Keratinocyte (primary cell): ENCODE measurements around the gene TIAM2. TPM values are rescaled to one million over a fixed set of nuclear protein-coding genes. Genes with fewer than 3 reads are reported as not detected.

Experiments
- DNase-seq: peaks from one replicate; pipeline ENCODE4 v3.0.0-alpha.2; 2011; ENCODE audit warnings: low read depth, missing footprints, low spot score
- FAIRE-seq: peaks from 2 replicates; lab custom pipeline; 2011; peaks lifted over from hg19 to GRCh38; lab: Jason Lieb, UNC
- H2AFZ ChIP-seq: 2 replicates; pipeline ENCODE4 v1.6.0; 2012; ENCODE audit warnings: low read length, control low read depth, inconsistent platforms; ENCODE audit not compliant: control insufficient read depth
- H3K27ac ChIP-seq: 2 replicates; pipeline ENCODE4 v1.5.1; 2011; ENCODE audit warnings: low read length; ENCODE audit not compliant: control insufficient read depth, insufficient read depth
- H3K27me3 ChIP-seq: 3 replicates; pipeline ENCODE4 v1.6.0; 2011; ENCODE audit warnings: low read length; ENCODE audit not compliant: control insufficient read depth, insufficient read depth; ENCODE audit errors: extremely low read depth
- H3K36me3 ChIP-seq, 2 experiments: 2 replicates in 1 of 2; 3 replicates in 1 of 2; pipeline ENCODE4 v1.5.1; 2011; ENCODE audit warnings: low read length in 2 of 2, mild to moderate bottlenecking in 1 of 2; ENCODE audit not compliant: control insufficient read depth in 2 of 2, insufficient read depth in 2 of 2; ENCODE audit errors: extremely low read depth in 1 of 2
- H3K4me1 ChIP-seq: 3 replicates; pipeline ENCODE4 v1.5.1; 2011; ENCODE audit warnings: low read length; ENCODE audit not compliant: control insufficient read depth, insufficient read depth; ENCODE audit errors: extremely low read depth
- H3K4me2 ChIP-seq: 3 replicates; pipeline ENCODE4 v1.6.0; 2011; ENCODE audit warnings: low read depth, low read length; ENCODE audit not compliant: control insufficient read depth, insufficient read depth; ENCODE audit errors: extremely low read depth
- H3K4me3 ChIP-seq, 3 experiments: fragments of 200-600 bp in 1 of 3; sonication (generic) in 1 of 3; 2 replicates in 2 of 3; 3 replicates in 1 of 3; pipeline ENCODE4 v1.5.1; 2011 to 2016; ENCODE audit warnings: low read length in 3 of 3, mild to moderate bottlenecking in 3 of 3, control low read depth in 2 of 3, inconsistent platforms in 1 of 3, low read depth in 1 of 3, mixed read lengths in 1 of 3, mixed run types in 1 of 3, moderate library complexity in 1 of 3; ENCODE audit not compliant: control insufficient read depth in 2 of 3, insufficient read depth in 2 of 3; ENCODE audit errors: extremely low read depth in 1 of 3
- H3K79me2 ChIP-seq: 2 replicates; pipeline ENCODE4 v1.6.0; 2012; ENCODE audit warnings: low read length; ENCODE audit not compliant: control insufficient read depth, insufficient read depth
- H3K9ac ChIP-seq: 3 replicates; pipeline ENCODE4 v1.6.0; 2011; ENCODE audit warnings: low read length; ENCODE audit not compliant: control insufficient read depth, insufficient read depth; ENCODE audit errors: extremely low read depth
- H3K9me1 ChIP-seq: 3 replicates; pipeline ENCODE4 v1.6.0; 2011; ENCODE audit warnings: low read length; ENCODE audit not compliant: control insufficient read depth, insufficient read depth; ENCODE audit errors: extremely low read depth
- H3K9me3 ChIP-seq: 2 replicates; pipeline ENCODE4 v1.5.1; 2012; ENCODE audit warnings: low read depth, low read length; ENCODE audit not compliant: control insufficient read depth
- H4K20me1 ChIP-seq: 3 replicates; pipeline ENCODE4 v1.6.0; 2011; ENCODE audit warnings: low read length; ENCODE audit not compliant: control insufficient read depth, insufficient read depth; ENCODE audit errors: extremely low read depth
- EZH2 ChIP-seq: IDR thresholded peaks from one replicate; pipeline ENCODE4 v1.6.1; 2012; ENCODE audit warnings: inconsistent platforms, mild to moderate bottlenecking, low read length, moderate library complexity
- dilution Hi-C: fragments of 300-500 bp; cut with MboI; formaldehyde crosslinking; loops from one replicate; pipeline ENCODE4 v1.7.0; 2020; ENCODE audit warnings: low sequenced_read_pairs; ENCODE audit not compliant: extremely low pct_ligation_motif_present
- polyA plus RNA-seq, 5 experiments: library from polyadenylated mRNA; depleted of rRNA in 3 of 5; stranded (reverse) in 3 of 5; stranded (forward) in 1 of 5; unstranded in 1 of 5; fragments of >200 nt; gene quantifications; 1 replicate in 1 of 5; 2 replicates in 3 of 5; 3 replicates in 1 of 5; pipeline versions ENCODE4 v1.2.1 to v1.2.3, GENCODE V29; 2011 to 2012; ENCODE audit warnings: missing spikeins in 2 of 5, low read depth in 1 of 5, low replicate concordance in 1 of 5
- TF ChIP-seq, protein P1 (sequence below), 3 experiments: IDR thresholded peaks in 1 of 3; conservative IDR thresholded peaks in 1 of 3; optimal IDR thresholded peaks in 1 of 3; 2 replicates in 2 of 3; 3 replicates in 1 of 3; pipeline versions ENCODE3 to v1.5.1; 2011; ENCODE audit warnings: low read length in 3 of 3, mild to moderate bottlenecking in 3 of 3, moderate library complexity in 2 of 3, control low read depth in 1 of 3, inconsistent platforms in 1 of 3; ENCODE audit not compliant: insufficient read depth in 2 of 3; ENCODE audit errors: extremely low read depth in 1 of 3

Gene TIAM2
- polyA plus RNA-seq, 1 donor (not counting 4 experiments of a cell fraction or from before 2014, with no cell fraction given) = 4.0 TPM

GRCh38 chr6:155303361-155303870 lies 308.3 kb downstream of the TIAM2 start:
- peaks cover 3% of the 10 kb centered on the region for H3K9me1 ChIP-seq
- no peaks in the 10 kb centered on the region for H3K9me3 ChIP-seq
- H3K79me2 ChIP-seq = peaks cover 45% of the 10 kb centered on the region
- no peaks in the 10 kb centered on the region for H3K4me1 ChIP-seq
- TF ChIP-seq EZH2 = no peak
- TF ChIP-seq, protein P1, sequence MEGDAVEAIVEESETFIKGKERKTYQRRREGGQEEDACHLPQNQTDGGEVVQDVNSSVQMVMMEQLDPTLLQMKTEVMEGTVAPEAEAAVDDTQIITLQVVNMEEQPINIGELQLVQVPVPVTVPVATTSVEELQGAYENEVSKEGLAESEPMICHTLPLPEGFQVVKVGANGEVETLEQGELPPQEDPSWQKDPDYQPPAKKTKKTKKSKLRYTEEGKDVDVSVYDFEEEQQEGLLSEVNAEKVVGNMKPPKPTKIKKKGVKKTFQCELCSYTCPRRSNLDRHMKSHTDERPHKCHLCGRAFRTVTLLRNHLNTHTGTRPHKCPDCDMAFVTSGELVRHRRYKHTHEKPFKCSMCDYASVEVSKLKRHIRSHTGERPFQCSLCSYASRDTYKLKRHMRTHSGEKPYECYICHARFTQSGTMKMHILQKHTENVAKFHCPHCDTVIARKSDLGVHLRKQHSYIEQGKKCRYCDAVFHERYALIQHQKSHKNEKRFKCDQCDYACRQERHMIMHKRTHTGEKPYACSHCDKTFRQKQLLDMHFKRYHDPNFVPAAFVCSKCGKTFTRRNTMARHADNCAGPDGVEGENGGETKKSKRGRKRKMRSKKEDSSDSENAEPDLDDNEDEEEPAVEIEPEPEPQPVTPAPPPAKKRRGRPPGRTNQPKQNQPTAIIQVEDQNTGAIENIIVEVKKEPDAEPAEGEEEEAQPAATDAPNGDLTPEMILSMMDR (optimal IDR thresholded peaks at IDR 0.05 in 1 of 3, IDR thresholded peaks at IDR 0.05 in 1 of 3, conservative IDR thresholded peaks at IDR 0.05 in 1 of 3; ENCODE audit: extremely low read depth in 1 of 3, insufficient read depth in 2 of 3, low read length in 3 of 3) = no peak
- no peaks in the 10 kb centered on the region for H3K27me3 ChIP-seq
- H3K4me2 ChIP-seq = no peak overlapping the region
- H3K4me3 ChIP-seq = no peak overlapping the region
- H3K9ac ChIP-seq = no peak overlapping the region
- FAIRE-seq = no peak
- no peaks in the 10 kb centered on the region for H4K20me1 ChIP-seq
- H3K27ac ChIP-seq = no peak overlapping the region
- H3K36me3 ChIP-seq = peaks cover 12 to 21% of the 10 kb centered on the region in 2 experiments
- dilution Hi-C loops = no loop called here
- H2AFZ ChIP-seq = no peak overlapping the region
- DNase-seq = no peak

- peaks cover 3% of the 10 kb centered on the region for H3K9me3 ChIP-seq
- peaks cover 25% of the 10 kb centered on the region for H3K4me1 ChIP-seq
- no peaks in the 10 kb centered on the region for H3K27me3 ChIP-seq
- no peak overlapping the region for H3K4me2 ChIP-seq
- no peaks in the 10 kb centered on the region for H4K20me1 ChIP-seq
- no peak for FAIRE-seq
- TF ChIP-seq EZH2 = no peak
- TF ChIP-seq, protein P1 (optimal IDR thresholded peaks at IDR 0.05 in 1 of 3, IDR thresholded peaks at IDR 0.05 in 1 of 3, conservative IDR thresholded peaks at IDR 0.05 in 1 of 3; ENCODE audit: extremely low read depth in 1 of 3, insufficient read depth in 2 of 3, low read length in 3 of 3) = no peak
- no peak for DNase-seq
- no peak overlapping the region for H3K9ac ChIP-seq
- peaks cover 12 to 28% of the 10 kb centered on the region in 2 experiments for H3K36me3 ChIP-seq
- peaks cover 3% of the 10 kb centered on the region for H3K9me1 ChIP-seq
- dilution Hi-C loops = no loop called here
- no peak overlapping the region for H3K4me3 ChIP-seq
- no peak overlapping the region for H2AFZ ChIP-seq
- H3K27ac ChIP-seq = no peak overlapping the region
- peaks cover 55% of the 10 kb centered on the region for H3K79me2 ChIP-seq
Observed at GRCh38 chr6:155306958-155307357, 311.8 kb downstream of the TIAM2 start.
